GM19467 (cell line): ENCODE data around the gene DNAH14.

Experiments
- ATAC-seq: cut with Tn5 transposase; IDR thresholded peaks from one replicate; pipeline ENCODE4 v1.9.1; 2021; ENCODE audit warnings: mild to moderate bottlenecking, moderate library complexity; ENCODE audit not compliant: unreplicated experiment

Gene DNAH14

DNA sequence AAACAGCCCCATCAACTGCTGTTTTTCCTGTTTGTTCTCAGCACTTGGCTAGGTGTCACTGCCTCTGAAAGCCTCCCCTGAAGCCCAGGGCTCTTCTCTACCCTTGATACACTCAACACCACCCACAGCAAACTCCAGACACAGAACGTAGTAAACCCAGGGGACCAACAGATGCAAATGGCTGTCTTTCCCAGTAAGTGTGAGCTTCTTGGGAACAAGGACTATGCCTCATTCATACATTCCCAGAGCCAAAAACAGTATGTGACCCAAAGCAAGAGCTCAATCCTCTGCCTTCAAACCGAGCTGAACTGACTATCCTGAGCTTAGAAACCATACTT, 494.0 kb downstream of the DNAH14 start:
- ATAC-seq: no peak

DNA sequence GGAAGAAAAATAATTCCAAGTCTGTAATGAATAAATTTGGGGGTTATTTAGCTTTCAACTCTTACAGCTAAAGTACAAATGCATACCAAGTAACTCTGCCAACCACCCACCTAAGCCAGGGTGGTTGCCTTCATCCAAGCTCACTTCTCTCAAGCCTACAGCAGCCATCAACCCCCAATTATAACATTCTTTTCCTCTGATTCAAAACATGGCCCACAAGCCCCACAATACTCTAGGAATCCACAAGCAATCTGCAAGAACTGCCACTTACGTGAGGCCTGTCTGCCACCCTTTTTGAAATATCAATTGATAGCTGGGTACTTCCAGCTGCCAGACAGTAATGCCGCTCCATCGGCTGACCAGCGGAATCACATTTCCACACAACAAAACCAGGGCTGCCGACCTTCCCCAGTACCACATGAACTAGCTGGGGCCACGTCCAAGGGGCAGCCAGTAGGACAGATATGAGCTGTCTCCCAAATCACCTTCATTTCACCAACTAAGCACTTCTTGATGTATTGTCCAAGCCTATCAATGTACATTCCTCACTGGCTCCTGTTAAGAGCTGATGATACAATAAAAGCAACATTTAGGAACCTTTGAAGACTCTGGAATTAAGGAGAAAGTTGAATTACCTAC, 495.2 kb downstream of the DNAH14 start:
- no peak for ATAC-seq

DNA sequence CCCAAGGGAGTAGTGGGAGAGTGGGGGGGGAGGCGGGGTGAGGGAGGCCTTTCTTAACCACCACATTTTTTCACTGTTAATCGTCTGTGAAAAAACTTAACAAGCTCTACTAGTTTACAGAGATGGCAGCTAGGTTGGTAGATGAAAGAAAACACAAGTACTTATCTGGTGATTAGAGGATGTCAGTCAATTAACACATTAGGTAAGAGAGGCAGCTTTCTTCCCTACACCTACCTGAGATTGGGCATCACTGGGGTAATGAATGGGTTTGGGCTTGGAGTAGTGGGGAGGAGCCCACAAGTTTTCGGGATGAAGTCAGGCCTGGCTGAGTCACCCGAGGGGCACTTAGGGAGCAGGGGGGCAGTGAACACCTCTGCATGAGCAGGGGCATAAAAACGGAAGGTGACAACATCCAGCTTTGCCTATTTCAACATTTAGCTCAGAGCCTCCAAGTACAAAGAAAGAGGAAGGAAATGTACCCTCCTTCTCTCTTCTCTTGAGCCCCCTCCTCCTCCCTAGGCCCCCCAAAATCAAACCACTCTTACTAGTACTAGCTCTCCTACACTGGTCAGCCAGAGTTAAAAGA, 495.8 kb downstream of the DNAH14 start:
- ATAC-seq: no peak

DNA sequence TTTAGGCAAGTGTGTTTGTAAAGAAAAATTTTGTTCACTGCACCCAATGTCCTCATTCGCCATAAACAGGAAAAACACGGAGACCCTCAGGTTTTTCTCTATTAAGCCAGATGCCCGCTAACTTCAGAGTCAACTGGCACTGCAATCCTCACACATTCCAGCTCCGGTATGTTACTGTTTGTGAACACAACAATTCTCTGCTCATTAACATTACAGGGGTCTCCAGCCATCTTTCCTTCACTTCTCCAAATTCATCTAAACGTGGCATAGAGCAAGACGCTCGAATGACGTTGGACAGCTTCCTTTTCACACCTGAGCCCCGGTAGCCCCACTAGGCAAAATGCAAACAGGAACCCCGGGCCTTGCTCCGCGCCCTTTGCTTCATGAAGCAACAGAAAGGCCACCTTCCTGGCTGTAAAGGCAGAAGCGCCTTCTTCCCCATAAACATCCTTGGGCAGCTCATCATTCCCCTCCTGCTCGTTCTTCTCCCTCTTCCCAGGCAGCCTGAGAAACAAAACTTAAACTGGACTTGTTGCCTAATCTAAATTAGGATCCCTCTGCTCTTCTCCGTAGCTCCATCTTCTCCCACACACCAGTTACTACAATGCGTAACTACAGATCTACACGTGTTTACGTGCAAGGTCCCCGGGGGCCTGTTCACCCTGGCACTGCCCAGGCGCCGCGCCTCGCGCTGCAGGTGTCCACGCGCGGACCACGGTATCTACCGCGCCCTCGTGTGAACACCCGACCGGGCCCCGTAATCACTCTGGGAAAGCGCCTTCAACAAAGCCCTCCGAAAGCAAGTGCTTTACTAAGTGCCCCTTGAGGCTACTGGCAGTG, 497.1 kb downstream of the DNAH14 start:
- no peak for ATAC-seq

DNA sequence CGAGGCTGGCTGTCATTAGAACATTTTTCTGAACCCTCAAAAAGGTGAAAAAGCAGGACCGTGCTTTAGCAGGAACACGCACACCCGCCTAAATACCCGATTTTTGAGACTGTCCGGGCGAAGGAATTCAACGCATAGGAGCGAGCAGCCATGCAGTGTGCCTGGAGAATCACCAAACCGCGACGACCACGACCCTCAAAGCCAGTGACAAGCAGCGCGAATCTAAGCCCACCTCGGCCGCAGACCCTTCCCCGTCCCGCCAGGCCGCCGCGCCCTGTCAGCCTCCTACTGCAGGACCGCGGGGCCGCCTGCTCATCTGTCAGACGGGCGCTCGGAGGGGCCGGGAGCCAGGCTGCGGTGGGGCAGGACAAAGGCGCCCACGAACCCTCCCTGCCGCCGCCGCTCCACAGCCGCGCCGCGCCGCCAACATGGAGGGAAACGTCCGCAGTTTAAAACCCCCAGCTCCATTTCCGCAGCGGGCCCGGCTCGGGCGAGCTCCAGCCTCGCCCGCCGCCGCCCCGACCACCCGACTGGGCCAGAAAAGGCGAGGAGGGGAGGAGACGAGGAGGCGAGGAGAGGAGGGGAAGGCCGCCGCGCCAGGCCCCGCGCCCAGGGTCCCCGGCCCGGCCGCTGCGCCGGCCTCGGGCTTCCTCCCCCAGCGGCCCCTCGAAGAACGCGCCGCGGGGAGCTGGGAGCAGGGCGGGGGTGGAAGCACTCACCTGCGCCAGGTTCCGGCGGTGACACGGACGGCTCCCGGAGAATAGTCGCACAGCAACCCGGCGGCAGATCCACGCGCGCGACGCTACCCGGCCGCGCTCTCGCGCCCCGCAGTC, 498.0 kb downstream of the DNAH14 start, which contains the start of gene LBR:
TSS of gene LBR (minus strand) at position 804 of the 833 bp plus-strand sequence. CDS start 3,963 bp downstream, outside the sequence.
- peak; percentile 34 for ATAC-seq

DNA sequence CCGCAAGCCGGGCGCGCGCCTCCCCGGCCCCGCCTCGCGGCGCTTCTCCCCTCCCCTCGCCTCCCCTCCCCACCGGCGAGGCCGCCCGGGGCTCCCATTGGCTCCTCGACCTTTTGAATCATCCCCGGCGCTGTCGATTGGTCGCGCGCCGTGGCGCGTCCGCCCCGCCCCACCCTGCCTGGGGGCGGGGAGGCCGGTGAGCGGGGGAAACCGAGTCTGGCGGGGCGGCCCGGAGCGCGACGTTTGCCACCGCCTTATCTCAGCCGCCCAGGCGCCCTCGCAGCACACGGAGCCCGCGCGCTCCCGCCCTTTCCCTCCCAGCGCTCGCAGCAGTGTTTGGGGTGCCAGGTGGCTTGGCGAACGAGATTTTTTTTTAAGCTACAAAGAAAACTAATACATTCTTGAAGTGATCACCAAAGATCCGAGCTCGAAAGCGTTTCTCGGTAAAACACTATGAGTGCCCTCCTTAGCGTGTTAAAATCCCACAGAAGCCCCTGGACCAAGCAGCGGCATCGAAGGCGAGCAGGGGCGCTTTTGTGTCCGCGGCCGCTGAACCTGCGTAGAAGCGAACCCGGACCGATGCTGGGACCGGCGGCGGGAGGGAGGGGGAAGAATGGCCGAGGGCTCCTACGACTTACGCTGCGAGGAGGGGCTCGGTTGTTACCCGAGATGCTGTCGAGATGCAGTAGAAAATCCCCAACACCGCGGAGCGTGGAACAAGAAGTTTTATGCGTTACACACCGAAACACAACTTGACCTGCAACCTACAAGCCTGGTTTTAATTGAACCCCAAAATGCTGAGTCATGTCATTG, 498.8 kb downstream of the DNAH14 start:
- ATAC-seq: peak; percentile 91

DNA sequence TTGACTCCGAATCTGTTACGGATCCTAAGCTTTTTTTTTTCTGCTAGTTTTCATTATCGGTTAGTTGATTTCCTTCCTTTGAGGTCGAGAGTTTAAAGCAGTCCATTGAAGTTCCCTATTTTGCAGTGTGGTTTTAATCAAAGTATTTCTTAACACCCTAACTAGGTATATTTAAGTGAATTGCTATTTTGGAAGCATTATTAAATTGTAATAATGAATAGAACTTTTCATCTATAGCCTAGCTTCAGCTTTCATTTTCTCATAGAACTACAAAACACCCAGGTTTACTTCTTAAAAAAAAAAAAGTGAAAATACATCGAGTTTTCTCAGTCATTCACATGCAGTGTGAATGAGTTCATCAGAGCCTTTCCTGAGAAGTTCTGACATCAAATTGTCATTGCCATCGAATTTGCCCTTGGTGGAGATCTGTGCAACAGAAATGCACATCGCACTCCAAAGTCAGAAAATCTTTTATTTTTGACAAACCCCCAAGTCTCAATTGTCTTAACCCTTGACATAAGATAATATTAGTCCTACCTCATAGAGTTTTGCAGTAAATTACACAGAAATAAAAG, 499.5 kb downstream of the DNAH14 start:
- ATAC-seq: no peak

DNA sequence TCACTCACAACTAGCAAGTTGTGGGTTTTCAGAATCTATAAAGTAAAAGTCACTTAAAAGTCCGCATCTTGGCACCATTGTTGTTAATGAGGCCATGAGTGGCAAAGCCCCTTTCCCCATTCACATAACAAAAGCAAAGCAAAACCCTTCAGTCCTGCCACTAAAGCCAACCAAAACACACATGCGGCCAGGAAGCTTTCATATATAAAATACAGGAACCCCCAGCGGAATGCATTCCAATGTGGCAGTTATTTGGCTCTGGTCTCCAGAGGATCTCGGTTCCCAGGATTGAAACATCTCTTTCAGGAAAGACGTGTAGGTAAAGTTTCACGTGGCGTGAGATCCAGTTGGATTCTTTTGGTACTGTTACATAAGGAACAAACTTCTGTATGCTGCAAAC, 500.8 kb downstream of the DNAH14 start:
- ATAC-seq: no peak

DNA sequence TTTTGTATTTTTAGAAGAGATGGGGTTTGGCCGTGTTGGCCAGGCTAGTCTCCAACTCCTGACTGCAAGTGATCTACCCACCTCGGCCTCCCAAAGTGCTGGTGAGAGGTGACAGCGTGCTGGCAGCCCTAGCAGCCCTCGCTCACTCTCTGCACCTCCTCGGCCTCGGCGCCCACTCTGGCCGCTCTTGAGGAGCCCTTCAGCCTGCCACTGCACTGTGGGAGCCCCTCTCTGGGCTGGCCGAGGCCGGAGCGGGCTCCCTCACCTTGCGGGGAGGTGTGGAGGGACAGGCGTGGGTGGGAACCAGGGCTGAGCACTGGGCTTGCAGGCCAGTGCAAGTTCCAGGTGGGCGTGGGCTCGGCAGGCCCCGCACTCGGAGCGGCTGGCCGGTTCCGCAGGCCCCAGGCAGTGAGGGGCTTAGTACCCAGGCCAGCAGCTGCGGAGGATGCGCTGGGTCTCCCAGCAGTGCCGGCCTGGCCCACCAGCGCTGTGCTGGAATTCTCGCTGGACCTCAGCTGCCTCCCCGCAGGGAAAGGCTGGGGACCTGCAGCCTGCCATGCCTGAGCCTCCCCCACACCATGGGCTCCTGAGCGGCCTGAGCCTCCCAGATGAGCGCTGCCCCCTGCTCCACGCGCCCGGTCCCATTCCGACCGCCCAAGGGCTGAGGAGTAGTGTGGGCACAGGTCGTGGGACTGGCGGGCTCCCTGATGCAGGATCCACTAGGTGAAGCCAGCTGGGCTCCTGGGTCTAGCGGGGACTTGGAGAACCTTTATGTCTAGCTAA, 501.8 kb downstream of the DNAH14 start:
- no peak for ATAC-seq

DNA sequence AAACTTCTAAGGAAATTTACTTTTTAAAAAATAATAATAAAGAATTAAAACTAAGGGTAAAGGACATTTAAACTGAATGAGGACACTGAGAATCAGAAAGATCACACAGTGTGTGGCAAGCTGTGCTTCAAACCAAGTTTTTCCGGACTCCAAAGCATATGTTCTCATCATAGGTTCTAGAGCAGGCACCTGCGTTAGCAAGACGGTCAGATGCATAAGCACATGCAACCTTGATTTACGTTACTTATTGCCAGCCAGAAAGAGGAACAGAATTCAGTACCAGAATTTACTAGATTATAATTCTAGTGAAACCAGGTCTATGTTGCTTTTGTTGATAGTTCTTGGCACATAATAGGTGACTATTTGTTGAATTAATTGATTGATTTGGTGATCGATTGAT, 504.6 kb downstream of the DNAH14 start:
- ATAC-seq: no peak

DNA sequence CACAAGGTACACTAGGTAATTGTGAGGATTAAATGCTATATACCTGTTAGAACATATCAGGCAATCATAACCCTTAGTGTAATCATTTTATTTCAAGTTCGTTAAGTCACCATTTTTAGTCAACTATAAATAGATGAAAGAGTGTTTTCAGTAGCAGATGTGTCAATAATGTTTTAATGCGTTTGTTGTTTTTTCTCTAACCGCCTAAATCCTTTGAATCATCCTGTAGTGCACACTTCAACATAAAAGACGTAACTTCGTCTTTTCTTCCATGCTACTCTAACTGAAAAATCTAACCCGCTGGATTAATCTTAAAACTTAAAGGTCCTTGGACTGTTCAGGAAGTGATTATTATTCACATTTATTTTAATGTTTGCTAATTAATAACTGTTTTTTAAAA, 505.6 kb downstream of the DNAH14 start:
- ATAC-seq: no peak

DNA sequence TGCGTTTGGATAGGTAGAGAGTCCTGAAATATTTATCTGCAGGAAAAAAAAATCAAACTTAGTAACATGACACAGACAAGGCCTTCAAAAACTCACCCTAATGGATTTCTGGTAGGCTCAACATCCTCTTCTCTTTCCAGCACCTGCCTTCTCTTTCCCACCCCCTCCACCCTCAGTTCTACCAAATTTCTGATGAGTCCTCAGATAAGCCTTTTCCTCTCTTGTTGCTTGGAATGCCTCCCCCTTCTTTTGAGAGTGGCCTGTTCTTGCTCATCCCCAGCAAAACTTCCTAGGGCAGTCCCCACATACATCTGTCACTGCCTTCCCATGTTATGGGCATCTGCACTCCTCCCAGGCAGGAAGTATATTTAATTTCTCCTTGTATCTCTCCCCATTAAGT, 506.0 kb downstream of the DNAH14 start:
- ATAC-seq: peak; percentile 10

DNA sequence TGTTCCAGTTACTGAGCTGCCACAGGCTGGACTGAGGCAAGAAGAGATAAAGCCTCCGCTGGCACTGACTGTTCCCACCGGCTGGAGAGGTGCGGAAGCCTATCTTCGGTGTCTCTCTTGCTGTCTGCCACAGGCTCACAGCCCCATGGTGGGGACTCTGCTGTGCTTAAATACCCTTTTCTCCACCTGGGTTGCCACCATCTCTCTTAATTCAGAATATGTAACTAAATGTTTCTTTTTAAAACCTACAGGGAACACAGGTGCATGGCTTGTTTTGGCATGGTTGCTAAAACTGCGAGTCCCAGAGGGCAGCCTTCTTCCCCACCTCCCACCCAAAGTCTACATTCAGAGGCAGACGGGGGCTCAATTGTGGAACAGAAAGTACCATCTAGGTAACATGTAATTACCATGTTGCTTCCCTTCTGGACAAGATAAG, 506.5 kb downstream of the DNAH14 start:
- ATAC-seq: peak; percentile 70

DNA sequence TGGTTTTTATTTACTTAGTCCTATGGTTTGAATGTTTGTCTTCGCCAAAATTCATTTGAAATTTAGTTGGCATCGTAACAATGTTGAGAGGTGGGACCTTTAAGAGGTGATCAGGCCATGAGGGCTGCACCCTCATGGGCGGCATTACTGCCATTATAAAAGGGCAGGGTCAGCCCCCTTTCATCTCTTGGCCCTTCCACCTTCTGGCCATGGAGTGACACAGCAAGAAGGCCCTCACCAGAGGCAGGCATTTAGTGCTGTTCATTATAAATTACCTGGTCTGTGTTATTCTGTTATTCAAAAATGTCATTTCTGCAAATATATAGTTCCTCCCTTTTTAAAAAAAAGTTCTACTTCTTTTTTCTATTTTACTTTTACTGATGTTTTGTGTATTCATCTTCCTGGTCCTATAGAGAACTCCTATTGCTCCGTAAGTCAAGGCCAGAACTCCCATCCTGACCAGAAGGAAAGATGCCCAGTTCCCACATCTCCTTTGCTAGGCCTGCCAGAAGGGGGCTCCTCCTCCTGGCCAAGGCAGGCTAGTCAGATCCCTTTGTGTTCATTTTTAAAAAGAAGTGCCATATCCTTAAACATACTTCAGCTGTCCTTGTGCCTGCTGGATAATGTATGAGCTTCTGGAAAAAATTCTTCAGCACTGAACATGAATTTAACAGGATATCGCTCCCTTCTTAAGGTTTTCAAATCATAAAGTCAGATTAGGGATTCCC, 508.4 kb downstream of the DNAH14 start:
- no peak for ATAC-seq

DNA sequence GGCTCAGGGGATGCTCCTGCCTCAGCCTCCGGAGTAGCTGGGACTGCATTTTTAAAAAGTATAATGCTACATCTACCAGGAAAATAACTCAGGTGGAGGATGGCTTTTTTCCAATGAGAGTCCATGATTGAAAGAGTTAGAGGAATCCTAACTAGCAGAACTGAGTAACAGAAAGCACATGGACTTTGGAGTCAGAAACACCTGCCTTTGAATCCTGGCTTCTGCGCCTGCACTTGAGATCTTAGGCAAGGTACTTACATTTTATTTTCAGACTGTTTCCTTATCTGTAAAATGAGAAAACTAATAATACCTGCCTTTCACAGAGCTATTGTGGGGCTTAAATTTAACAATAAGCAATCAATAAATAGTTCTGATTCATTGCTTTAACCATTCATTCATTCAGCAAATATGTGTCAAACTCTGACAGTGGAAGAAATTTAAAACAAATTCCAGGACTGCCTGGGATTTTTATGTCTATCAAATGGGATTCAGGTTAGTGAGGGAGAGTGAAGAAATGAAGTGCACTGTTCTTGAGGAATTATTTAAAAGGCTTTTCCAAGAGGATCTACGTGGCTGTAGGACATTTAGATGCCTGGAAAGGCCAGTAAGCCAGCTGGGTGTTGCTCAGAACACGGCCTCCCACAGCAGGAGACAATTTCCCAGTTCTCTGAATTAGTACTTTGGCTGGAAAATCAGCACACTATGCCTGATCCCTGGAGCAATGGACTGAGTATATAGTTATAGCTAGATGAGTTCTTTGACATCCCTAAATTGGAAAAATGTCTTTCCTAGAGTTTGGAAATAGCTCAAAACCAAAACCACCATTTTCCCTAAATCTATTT, 511.1 kb downstream of the DNAH14 start:
- ATAC-seq: no peak

DNA sequence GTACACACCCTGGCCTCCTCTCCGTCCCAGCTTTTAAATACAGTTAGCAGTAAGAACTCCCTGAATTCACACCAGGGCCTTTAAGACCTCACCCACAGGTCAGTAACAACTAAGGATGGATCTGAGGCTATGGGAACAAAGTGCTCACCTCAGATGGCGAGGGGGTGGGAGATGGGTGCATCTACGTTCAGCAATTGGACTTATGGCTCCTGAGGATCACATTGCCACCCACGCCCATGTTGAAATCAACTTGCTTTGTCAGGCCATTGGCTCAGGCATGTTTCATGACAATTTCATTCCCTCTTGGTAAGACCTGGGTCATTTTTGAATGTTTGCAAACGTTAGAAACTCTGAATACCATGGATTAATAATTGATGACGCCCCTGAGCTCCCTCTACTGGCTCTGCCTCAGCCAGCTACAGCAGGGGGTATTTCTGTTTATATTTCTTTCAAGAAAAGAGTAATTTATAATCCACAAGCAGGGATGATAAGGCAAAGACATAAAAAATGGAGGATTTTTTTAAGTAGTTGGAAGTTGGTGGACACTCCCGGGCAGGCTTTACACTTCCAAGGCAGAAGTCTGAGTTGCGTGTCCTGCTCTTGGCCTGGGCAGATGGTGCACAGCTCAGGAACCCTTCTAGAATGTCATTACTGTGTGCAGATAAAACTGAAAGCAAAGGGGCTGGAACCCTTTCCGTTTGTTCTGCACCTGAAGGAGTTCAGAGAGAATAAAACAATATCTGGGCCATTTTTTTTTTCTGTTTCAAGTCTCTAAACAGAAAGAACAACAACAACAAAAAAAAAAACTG, 512.0 kb downstream of the DNAH14 start:
- ATAC-seq: peak; percentile 26

DNA sequence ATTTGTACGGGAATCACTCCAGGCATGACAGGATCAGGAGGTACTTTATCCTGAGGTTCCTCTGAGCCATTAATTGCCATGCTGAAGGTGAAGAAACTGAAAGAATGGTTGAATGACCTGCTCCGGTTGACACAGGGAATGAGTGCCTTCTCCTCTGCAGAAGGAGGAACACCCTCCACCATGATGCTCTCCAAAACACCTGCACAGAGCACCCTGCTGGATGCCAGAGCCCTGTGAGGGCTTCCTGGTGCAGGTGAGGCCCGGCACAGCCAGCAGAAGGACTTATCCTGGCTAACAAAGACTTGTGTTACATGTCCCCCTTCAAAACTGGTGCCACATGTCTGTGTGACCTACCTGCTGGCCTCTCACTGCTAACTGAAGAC, 512.6 kb downstream of the DNAH14 start:
- no peak for ATAC-seq
